ENCODE results near the gene KRTAP10-8. TPM values are rescaled to one million over a fixed set of nuclear protein-coding genes. Genes with fewer than 3 reads are reported as not detected.
A peak's percentile ranks its signal among the peaks of the same experiment; 100 is the strongest.

KRTAP10-8 gene, protein sequence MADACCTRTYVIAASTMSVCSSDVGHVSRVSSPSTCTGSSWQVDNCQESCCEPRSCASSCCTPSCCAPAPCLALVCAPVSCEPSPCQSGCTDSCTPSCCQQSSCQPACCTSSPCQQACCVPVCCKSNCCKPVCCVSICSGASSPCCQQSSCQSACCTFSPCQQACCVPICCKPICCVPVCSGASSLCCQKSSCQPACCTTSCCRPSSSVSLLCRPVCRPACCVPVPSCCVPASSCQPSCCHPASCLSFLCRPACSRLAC
- total RNA-seq (2021) (not detected in 3 replicates), Bru-seq, nascent RNA (not detected)
- long read RNA-seq, experiment 1 = 0 reads
- long read RNA-seq, experiment 2 = 0 reads
- long read RNA-seq, experiment 3 = 0 reads

DNA sequence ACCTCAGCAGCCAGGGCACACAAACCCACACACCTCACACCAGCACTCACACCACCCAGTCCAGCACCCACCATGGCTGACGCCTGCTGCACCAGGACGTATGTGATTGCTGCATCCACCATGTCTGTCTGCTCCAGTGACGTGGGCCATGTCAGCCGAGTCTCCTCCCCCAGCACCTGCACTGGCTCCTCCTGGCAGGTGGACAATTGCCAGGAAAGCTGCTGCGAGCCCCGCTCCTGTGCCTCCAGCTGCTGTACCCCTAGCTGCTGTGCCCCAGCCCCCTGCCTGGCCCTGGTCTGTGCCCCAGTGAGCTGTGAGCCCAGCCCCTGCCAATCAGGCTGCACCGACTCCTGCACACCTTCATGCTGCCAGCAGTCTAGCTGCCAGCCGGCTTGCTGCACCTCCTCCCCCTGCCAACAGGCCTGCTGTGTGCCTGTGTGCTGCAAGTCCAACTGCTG is at the start of gene KRTAP10-8:
KRTAP10-8 (plus strand) TSS at position 51 of the 458 bp plus-strand sequence; CDS start at position 73, 22 bp downstream.
- ChIA-PET CTCF (no interaction called here), POLR2A (no interaction called here)
- Mint-ChIP-seq H3K27ac (no peak within 1 kb of the TSS), H3K9me3 (peaks cover 31% of the 10 kb centered on the region), H3K4me1 (peaks cover 19% of the 10 kb centered on the region), H3K4me3 (no peak within 1 kb of the TSS), H3K36me3 (peaks cover 33% of the 10 kb centered on the region), H3K27me3 (ENCODE audit: low read depth) (peaks cover 4% of the 10 kb centered on the region)
- TF ChIP-seq RELA (CRISPR knock-in tag; IDR thresholded peaks at IDR 0.05; ENCODE audit: borderline replicate concordance) = 0 out of 2 replicates have a peak, but pooled peaks have one; percentile 54
- TF ChIP-seq, protein P1, sequence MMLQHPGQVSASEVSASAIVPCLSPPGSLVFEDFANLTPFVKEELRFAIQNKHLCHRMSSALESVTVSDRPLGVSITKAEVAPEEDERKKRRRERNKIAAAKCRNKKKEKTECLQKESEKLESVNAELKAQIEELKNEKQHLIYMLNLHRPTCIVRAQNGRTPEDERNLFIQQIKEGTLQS (CRISPR knock-in tag; conservative IDR thresholded peaks at IDR 0.05) = no peak
- no peak for TF ChIP-seq ZNF416 (CRISPR knock-in tag; IDR thresholded peaks at IDR 0.05)
- ATAC-seq (no peak), DNase-seq (ENCODE audit: low spot score) (no peak)

DNA sequence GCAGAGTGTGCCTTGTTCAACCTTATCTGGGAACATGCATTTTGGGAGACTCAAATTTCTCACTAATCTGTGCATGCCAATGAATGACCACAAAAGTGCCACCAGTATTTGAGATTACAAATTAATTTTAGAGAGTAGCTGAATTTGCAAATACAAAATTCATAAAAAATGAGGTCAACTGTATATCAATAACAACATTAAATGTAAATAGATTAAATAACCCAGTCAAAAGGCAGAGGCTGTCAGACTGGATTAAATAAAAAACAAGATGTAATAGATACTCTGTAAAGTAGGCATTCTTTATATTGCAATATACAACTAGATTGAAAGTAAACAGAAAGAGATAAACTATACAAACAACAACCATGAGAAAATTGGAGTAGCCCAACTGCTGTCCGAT is 47.8 kb upstream of the KRTAP10-8 start:
- Mint-ChIP-seq H3K4me1 (no peaks in the 10 kb centered on the region), H3K9me3 (peaks cover 10% of the 10 kb centered on the region), H3K27me3 (ENCODE audit: low read depth) (no peaks in the 10 kb centered on the region; the same call in none of the 2 replicates), H3K27ac (no peak overlapping the region), H3K4me3 (no peak overlapping the region), H3K36me3 (no peaks in the 10 kb centered on the region)
- ATAC-seq = no peak
- TF ChIP-seq SMAD3 (CRISPR knock-in tag; IDR thresholded peaks at IDR 0.05; ENCODE audit: borderline replicate concordance) (no peak), HMGA2 (CRISPR knock-in tag; IDR thresholded peaks at IDR 0.05) (no peak), TEAD4 (CRISPR knock-in tag; IDR thresholded peaks at IDR 0.05) (no peak), ESRRA (CRISPR knock-in tag; IDR thresholded peaks at IDR 0.05; ENCODE audit: borderline replicate concordance) (no peak), FOXJ3 (CRISPR knock-in tag; IDR thresholded peaks at IDR 0.05; ENCODE audit: borderline replicate concordance) (no peak), ZNF671 (CRISPR knock-in tag; IDR thresholded peaks at IDR 0.05) (no peak), MYBL2 (CRISPR knock-in tag; IDR thresholded peaks at IDR 0.05) (no peak), KAT7 (CRISPR knock-in tag; IDR thresholded peaks at IDR 0.05; ENCODE audit: borderline replicate concordance) (no peak), IRF2 (CRISPR knock-in tag; IDR thresholded peaks at IDR 0.05; ENCODE audit: borderline replicate concordance, low read depth) (no peak), GABPB1 (CRISPR knock-in tag; IDR thresholded peaks at IDR 0.05) (no peak), NFATC4 (CRISPR knock-in tag; IDR thresholded peaks at IDR 0.05) (no peak), NR3C1 (CRISPR knock-in tag; conservative IDR thresholded peaks at IDR 0.05; ENCODE audit: low read depth) (no peak)
- TF ChIP-seq, protein P2, sequence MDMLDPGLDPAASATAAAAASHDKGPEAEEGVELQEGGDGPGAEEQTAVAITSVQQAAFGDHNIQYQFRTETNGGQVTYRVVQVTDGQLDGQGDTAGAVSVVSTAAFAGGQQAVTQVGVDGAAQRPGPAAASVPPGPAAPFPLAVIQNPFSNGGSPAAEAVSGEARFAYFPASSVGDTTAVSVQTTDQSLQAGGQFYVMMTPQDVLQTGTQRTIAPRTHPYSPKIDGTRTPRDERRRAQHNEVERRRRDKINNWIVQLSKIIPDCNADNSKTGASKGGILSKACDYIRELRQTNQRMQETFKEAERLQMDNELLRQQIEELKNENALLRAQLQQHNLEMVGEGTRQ (CRISPR knock-in tag; IDR thresholded peaks at IDR 0.05) = no peak
- TF ChIP-seq, protein P3, sequence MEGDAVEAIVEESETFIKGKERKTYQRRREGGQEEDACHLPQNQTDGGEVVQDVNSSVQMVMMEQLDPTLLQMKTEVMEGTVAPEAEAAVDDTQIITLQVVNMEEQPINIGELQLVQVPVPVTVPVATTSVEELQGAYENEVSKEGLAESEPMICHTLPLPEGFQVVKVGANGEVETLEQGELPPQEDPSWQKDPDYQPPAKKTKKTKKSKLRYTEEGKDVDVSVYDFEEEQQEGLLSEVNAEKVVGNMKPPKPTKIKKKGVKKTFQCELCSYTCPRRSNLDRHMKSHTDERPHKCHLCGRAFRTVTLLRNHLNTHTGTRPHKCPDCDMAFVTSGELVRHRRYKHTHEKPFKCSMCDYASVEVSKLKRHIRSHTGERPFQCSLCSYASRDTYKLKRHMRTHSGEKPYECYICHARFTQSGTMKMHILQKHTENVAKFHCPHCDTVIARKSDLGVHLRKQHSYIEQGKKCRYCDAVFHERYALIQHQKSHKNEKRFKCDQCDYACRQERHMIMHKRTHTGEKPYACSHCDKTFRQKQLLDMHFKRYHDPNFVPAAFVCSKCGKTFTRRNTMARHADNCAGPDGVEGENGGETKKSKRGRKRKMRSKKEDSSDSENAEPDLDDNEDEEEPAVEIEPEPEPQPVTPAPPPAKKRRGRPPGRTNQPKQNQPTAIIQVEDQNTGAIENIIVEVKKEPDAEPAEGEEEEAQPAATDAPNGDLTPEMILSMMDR (IDR thresholded peaks at IDR 0.05) = no peak
- TF ChIP-seq, protein P4, sequence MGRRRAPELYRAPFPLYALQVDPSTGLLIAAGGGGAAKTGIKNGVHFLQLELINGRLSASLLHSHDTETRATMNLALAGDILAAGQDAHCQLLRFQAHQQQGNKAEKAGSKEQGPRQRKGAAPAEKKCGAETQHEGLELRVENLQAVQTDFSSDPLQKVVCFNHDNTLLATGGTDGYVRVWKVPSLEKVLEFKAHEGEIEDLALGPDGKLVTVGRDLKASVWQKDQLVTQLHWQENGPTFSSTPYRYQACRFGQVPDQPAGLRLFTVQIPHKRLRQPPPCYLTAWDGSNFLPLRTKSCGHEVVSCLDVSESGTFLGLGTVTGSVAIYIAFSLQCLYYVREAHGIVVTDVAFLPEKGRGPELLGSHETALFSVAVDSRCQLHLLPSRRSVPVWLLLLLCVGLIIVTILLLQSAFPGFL (CRISPR knock-in tag; IDR thresholded peaks at IDR 0.05; ENCODE audit: borderline replicate concordance) = no peak
- TF ChIP-seq, protein P5, sequence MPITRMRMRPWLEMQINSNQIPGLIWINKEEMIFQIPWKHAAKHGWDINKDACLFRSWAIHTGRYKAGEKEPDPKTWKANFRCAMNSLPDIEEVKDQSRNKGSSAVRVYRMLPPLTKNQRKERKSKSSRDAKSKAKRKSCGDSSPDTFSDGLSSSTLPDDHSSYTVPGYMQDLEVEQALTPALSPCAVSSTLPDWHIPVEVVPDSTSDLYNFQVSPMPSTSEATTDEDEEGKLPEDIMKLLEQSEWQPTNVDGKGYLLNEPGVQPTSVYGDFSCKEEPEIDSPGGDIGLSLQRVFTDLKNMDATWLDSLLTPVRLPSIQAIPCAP (CRISPR knock-in tag; IDR thresholded peaks at IDR 0.05) = no peak
- TF ChIP-seq, protein P6, sequence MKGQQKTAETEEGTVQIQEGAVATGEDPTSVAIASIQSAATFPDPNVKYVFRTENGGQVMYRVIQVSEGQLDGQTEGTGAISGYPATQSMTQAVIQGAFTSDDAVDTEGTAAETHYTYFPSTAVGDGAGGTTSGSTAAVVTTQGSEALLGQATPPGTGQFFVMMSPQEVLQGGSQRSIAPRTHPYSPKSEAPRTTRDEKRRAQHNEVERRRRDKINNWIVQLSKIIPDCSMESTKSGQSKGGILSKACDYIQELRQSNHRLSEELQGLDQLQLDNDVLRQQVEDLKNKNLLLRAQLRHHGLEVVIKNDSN (CRISPR knock-in tag; IDR thresholded peaks at IDR 0.05) = no peak
- DNase-seq (ENCODE audit: low spot score) = no peak
- ChIA-PET POLR2A (no interaction called here), CTCF (no interaction called here)
